CD4-positive, alpha-beta T cell treated with Interleukin-1 beta for 1 hour (primary cell): ENCODE measurements around the gene PCNX1.
A peak's percentile ranks its signal among the peaks of the same experiment; 100 is the strongest.
"Not testable (repeated sequence)": the region's sequence is repeated elsewhere in the genome, so short reads cannot be mapped to it uniquely, and the experiment has no call there.

Experiments used
- DNase-seq, 2 donors: peaks; one replicate each; pipeline ENCODE4 v3.0.0-alpha.2; 2020 to 2022

Gene PCNX1

GRCh38 chr14:70907176-70907995, at the start of gene PCNX1:
TSS of gene PCNX1 (plus strand) at chr14:70907459. CDS start at chr14:70907851, 392 bp downstream.
- DNase-seq: peak; percentile 91

- no peak for DNase-seq
These were observed 49.8 kb upstream of the PCNX1 start for GRCh38 chr14:70857496-70857890.

GRCh38 chr14:70858641-70859040, 48.6 kb upstream of the PCNX1 start:
- DNase-seq: no peak

GRCh38 chr14:70866992-70867391, 40.3 kb upstream of the PCNX1 start:
- DNase-seq: not testable (repeated sequence)

- no peak for DNase-seq
These were observed 36.3 kb upstream of the PCNX1 start for GRCh38 chr14:70871001-70871400.

- DNase-seq: peak in 1 of 2 donors; percentile 48
These were observed 35.2 kb upstream of the PCNX1 start for GRCh38 chr14:70871863-70872677.

- no peak for DNase-seq
These were observed 34.6 kb upstream of the PCNX1 start for GRCh38 chr14:70872678-70873020.

GRCh38 chr14:70873627-70874026, 33.6 kb upstream of the PCNX1 start:
- peak; percentile 23 to 36 for DNase-seq

- not testable (repeated sequence) for DNase-seq
These were observed 31.3 kb upstream of the PCNX1 start for GRCh38 chr14:70875811-70876460.

GRCh38 chr14:70879448-70879847, 27.8 kb upstream of the PCNX1 start:
- DNase-seq: no peak

- DNase-seq: not testable (repeated sequence)
These were observed 26.4 kb upstream of the PCNX1 start for GRCh38 chr14:70880888-70881287.

GRCh38 chr14:70881549-70882177, 25.6 kb upstream of the PCNX1 start:
- DNase-seq: peak in 1 of 2 donors; percentile 31

- peak in 1 of 2 donors; percentile 19 for DNase-seq
These were observed 24.3 kb upstream of the PCNX1 start for GRCh38 chr14:70882776-70883492.

GRCh38 chr14:70884595-70885342, 22.5 kb upstream of the PCNX1 start:
- DNase-seq: no peak

- DNase-seq: no peak
These were observed 21.8 kb upstream of the PCNX1 start for GRCh38 chr14:70885343-70886022.

GRCh38 chr14:70886421-70887206, 20.6 kb upstream of the PCNX1 start:
- DNase-seq: peak; percentile 39 to 59

GRCh38 chr14:70887207-70887681, 20.0 kb upstream of the PCNX1 start:
- DNase-seq: no peak

GRCh38 chr14:70887737-70888499, 19.3 kb upstream of the PCNX1 start:
- no peak for DNase-seq

- no peak for DNase-seq
These were observed 18.5 kb upstream of the PCNX1 start for GRCh38 chr14:70888681-70889175.
